HG03196 (cell line): ENCODE data around the gene VPS26B.
"Not testable (repeated sequence)": the region's sequence is repeated elsewhere in the genome, so short reads cannot be mapped to it uniquely, and the experiment has no call there.

Experiments used
- ATAC-seq: cut with Tn5 transposase; IDR thresholded peaks from one replicate; pipeline ENCODE4 v1.9.1; 2021; ENCODE audit not compliant: unreplicated experiment

VPS26B gene

DNA sequence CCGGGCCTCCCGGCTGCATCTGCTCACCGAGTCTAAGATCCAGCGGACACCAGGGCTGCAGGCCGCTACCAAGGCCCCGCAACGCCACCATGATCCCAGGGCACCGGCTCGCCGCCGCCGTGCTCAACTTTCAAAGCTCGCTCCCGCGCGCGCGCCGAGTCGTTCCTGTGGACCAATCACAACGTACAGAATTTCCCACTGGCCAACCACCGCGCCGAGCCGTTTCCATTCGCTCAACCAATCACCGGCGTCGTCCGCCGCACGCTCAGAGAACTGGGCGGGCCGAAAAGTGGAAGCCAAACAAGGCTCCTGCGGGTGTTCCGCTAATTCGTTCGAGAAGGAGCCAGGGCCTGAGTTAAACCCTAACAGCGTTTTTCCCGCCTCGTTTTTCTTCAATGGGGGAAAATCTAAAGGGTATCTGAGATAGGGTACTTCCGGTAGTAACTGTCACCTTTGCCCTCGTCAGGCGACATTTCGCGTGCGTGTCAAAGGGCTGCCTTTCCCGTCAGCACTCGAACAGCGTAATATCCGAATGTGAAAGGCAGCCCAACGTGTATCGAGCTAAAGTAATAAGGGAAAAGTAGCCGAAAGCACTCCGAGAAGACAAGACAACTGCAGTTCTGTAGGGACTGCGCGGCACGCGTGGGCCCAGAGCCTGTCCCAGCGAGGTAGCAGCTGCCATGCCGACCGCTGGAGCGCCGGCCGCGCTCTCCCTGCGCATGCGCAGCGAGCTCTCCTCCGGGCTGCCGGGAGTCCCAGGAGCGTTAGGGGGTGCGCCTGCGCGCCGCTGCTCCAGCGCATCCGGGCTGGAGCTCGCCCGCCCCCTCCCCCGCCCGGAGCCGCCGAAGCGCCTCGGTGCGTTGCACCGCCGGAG lies at the start of gene VPS26B, which contains the start of gene NCAPD3:
Gene VPS26B (plus strand): TSS at position 836 of the 874 bp plus-strand sequence. CDS start 452 bp downstream, outside the sequence.
Gene NCAPD3 (minus strand): TSS at position 132 of the 874 bp plus-strand sequence. CDS start 41 bp downstream, at position 91.
- peak; percentile 75 for ATAC-seq

DNA sequence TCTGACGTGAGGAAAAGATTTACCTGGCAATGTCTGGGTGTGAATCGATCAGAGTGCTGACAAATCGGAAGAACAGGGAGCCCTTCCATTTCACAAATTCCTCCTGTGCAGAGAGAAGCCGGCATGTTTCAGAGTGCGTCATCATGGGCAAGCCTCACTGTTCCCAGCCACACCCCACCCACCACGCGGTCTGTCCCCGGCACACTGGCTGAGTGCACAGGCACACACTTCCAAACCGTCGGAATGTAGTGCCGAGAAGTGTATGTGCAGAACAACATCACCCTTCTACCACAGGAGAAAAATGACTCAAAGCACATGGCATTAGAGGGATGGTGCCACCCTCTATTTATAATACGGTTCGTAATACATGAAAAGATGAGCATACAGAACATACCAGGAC lies 48.2 kb upstream of the VPS26B start:
- ATAC-seq = no peak

- no peak for ATAC-seq
Observed at GRCh38 chr11:134178032-134178674, 46.3 kb upstream of the VPS26B start.

DNA sequence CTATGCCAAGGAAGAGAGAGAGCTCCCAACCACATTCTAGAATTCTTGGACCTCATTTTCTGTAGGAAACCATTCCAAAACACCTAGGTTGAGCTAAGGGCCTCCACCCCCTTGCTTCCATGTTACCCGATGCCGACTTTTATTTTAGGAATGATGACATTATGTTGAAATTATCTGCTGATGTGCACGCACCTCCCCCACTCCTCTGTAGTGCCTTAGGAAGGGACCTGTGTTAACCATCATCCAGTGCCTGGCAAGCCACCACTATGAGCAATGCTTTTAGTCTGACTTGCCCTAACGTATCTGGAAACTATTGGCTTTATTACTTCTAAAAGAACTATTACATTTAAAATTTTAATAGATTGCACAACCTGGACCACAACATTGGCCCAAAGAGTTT lies 42.8 kb upstream of the VPS26B start:
- no peak for ATAC-seq

DNA sequence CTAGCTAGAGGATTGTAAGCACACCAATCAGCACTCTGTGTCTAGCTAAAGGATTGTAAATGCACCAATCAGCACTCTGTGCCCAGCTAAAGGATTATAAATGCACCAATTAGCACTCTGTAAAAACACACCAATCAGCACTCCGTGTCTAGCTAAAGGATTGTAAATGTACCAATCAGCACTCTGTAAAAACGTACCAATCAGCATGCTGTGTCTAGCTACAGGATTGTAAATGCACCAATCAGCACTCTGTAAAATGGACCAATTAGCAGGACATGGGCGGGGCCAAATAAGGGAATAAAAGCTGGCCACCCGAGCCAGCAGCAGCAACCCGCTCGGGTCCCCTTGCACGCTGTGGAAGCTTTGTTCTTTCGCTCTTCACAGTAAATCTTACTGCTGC lies 36.4 kb upstream of the VPS26B start:
- not testable (repeated sequence) for ATAC-seq

DNA sequence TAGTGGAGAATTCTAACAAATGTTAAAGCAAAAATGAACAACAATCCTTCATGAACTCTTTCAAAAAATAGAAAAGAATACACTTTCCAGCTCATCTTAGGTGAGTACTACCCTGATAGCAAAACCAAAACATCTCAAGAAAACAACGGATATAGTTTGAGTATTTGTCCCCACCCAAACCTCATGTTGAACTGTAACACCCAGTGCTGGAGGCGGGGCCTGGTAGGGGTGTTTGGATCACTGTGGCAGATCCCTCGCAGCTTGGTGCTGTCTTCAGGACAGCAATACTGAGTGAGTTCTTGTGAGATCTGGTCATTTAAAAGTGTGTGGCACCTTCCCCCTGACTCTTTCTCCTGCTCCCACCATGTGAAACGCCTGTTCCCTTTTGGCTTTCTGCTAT lies 27.7 kb upstream of the VPS26B start:
- no peak for ATAC-seq

DNA sequence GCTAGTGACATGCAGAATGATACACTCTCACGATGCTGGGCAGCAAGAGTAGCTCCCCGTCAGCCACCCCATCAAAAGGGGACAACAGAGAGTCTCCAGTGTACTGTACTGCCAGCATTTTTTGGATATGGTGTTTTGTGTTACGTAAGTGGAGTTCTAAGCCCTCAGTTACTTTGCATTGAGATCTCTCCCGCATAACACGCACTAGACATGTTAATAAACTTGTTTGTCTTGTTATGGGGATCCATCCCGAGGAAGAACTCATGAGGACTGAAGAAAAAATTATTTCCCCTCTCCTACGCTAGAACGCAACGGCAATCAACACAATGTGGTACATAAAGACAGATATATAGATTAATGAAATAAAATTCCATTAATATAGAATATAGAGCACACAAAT lies 24.9 kb upstream of the VPS26B start:
- no peak for ATAC-seq

- no peak for ATAC-seq
Observed at GRCh38 chr11:134200688-134201087, 23.8 kb upstream of the VPS26B start.

DNA sequence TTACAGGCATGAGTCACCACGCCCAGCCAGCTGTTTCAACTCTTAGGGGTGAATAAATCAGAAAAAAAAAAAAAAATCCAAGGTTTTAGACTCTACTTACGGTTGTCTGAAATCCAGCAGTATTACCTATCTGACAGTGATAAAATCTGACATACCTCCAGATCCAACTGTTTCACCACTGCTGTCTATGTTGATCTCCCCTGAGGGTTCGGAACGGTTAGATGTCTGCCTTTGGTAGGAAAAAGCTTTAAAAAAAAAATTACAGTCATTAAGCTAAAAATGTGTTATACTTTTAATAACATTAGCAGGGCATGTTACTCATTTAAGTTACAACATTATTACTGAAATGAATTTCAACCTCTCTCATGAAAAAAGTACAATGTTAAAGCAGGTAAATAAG lies 21.8 kb upstream of the VPS26B start:
- ATAC-seq = no peak

DNA sequence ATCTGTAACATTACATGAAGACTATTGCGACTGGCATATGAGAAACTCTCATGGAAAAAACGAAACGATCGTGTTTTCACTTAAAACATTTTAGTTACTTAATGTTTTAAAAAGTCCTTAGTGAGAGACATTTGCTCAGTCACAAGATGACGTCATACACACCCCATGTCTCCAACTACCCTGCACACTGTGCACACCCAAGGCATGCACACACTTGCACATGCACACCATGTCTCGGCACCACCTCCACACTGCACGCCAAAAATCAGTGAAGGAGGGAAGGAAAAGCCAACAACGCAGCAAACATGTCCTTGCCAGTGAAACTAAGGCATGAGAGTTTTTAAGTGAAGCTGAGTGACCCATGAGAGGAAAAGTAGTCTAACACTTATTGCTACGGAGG lies 18.7 kb upstream of the VPS26B start:
- ATAC-seq = no peak

GRCh38 chr11:134206185-134206584 lies 18.3 kb upstream of the VPS26B start:
- no peak for ATAC-seq

DNA sequence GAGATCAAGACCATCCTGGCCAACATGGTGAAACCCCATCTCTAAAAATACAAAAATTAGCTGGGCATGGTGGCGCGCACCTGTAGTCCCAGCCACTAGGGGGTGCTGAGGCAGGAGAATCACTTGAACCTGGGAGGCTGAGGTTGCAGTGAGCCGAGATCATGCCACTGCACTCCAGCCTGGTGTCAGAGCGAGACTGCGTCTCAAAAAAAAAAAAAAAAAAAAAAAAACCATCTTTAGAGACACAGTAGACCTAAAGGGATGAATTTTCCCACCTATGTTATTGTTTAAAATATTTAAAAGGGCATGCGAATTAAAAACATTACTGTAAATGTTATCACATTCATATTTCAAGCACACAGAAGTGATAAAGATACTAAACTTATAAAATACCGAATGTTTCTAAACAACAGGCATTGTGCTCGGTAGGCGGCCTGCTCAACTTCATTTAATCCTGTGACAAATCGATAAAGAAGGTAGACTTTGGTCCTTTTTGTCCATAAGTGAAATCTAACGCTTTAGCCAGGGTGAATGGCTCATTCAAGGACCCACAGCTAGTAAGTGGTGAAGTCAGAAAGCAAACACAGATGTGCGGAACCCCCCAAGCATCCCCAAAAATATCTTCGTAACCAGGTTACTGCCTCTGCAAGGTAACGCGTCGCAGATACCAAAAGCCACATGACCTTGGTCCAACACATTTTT lies 16.8 kb upstream of the VPS26B start:
- no peak for ATAC-seq

GRCh38 chr11:134215836-134216235 lies 8.6 kb upstream of the VPS26B start:
- no peak for ATAC-seq

DNA sequence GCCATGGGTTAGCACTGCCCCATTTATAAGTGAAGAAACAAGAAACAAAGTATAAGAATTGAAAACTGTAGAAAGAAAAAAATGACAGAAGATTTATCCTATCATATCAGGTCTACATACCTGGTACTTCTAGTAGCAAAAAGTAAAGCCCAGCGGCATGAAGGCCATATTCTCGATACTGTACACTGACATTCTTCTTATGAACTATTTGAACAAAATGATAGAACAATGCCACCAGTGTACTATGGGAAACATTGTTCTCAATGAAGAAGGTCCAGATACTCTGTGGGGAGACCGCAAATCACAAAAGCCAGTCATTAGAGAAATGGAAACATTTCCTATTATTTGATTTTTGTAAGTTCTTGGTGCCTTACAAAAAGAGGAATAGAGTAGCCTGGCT lies 7.7 kb upstream of the VPS26B start:
- no peak for ATAC-seq

DNA sequence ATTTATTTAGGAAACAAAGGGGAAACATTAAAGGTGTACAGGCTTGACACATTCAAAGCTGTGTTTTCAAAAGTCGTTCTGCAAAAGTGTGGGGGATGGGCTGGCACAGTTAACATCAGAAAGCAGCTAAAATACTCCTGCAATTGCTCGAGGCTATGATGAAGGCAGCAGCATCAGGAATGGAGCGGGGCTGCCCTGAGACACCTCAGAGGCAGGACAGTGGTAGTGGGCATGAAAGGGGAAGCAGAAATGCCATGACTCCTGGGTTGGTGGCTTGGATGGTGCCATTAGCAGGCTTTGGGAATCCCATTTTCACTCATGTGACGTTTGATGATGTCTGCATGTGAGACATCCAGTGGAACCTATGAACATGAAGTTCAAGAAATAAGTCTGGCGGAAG lies 1.4 kb upstream of the VPS26B start:
- ATAC-seq = no peak

DNA sequence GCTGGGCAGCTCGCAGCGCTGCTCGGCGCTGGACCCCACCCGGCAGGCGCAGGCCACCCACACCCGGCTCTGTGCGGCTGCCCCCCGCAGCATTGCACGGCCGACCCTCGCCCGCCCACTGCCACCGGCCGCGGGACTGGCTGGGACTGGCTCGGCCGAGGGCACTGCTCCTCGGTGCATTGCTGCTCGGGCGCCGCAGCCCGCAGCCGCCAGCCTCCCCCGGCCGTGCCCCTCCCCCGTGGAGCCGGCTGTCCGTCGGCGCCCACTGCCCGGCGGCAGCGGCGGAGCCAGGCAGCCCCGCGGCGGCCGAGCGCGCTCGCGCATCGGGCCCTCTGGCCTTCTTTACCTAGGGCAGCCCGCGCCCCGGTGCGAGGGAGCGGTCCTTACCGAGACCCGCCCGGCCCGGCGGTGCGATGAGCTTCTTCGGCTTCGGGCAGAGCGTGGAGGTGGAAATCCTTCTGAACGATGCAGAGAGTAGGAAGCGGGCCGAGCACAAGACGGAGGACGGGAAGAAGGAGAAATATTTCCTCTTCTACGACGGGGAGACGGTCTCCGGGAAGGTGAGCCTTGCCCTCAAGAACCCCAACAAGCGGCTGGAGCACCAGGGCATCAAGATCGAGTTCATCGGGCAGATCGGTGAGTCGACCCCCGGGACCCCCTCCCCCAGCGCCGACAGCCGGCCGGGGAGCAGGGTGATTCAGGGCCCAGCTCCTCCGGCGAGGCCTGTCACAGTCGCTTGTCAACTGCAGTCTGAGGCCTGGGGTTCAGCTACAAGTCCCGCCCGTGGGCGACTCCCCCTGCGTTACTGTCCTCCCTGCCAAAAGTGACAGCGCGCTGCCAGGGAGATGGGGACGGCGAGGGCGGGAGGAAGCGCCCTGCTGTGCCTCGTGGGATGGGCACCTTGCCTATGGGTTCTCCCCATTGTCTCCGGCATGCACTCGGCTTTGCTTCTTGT lies 516 bp downstream of the VPS26B start:
- peak; percentile 12 for ATAC-seq

DNA sequence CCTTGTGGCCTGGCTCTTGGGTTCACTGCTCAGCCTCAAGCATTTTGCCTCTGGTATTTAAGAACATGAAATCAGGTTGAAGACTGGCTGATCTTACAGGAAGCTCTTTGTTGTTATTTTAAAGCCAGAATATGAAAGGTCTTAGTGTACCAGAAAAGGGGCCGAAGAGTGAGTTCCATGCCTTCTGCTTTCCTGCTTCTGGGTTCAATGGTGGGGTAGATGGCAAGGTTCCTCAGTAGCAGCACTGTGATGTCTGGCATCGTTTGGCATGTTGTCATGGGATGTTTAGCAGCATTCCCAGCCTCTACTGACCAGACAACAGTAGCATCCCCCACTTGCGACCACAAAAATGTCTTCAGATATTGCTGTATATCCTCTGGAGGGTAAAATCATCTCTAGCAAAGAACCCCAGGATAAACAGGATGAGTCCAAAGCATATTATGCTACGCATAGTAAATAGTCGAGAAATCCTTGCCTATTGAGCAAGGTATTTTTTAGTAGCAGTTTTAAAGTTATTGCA lies 2.4 kb downstream of the VPS26B start:
- no peak for ATAC-seq

GRCh38 chr11:134228625-134229024 lies 4.2 kb downstream of the VPS26B start:
- ATAC-seq = peak; percentile 55

DNA sequence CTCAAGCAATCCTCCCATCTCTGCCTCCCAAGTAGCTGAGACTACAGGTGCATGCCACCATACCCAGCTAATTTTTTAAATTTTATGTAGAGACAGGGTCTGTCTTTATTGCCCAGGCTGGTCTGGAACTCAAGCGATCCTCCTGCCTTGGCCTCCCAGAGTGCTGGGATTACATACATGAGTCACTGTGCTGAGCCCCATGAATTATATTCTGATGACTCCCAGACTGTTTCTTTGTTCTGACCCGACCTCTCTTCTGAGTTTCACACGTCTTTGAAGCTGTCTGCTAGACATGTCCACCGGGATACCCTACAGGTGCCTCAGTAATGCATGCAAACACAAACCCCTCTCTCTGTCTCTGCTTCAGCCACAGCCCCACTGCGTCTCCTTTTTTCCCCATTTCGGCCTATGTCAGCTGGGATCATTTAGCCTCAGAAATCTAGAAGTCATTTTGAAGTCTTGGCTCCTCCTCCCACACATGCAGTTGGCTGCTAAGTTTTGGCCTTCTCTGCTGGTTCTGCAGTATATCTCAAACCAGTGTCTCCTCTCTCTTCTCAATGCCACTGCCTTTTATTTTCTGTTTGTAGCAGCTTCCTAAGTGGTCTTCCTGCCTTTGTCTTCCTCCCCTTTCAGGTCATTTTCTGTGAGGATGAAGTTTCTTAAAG lies 4.8 kb downstream of the VPS26B start:
- no peak for ATAC-seq

- ATAC-seq = no peak
Observed at GRCh38 chr11:134230339-134230738, 5.9 kb downstream of the VPS26B start.
